ENCODE measurements around the gene TMEM178B.

The TMEM178B gene

DNA sequence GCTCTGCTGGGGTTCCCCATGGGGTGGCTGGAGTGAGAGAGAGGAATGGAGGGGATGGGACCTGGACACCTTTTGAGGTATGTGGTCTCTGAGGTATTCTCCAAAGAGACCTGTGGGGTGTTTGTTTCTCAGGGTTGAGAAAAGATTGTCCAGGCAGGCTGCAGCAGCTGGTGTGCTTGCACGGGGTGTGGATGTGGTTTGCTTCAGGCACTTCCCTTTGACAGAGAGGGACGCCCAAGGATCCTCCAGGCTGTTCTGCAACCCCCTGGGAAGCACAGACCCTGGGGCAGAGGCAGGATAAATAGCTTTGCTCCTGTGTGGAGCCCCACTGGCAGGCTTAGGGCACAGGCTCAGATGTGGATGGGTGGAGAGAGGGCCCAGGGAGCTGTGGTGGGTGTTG is 362.3 kb downstream of the TMEM178B start:
- no peak for DNase-seq (ENCODE audit: low read depth)
- no peak overlapping the region for H3K4me3 ChIP-seq (ENCODE audit: control insufficient read depth, low read depth, low read length)
- TF ChIP-seq, protein P1, sequence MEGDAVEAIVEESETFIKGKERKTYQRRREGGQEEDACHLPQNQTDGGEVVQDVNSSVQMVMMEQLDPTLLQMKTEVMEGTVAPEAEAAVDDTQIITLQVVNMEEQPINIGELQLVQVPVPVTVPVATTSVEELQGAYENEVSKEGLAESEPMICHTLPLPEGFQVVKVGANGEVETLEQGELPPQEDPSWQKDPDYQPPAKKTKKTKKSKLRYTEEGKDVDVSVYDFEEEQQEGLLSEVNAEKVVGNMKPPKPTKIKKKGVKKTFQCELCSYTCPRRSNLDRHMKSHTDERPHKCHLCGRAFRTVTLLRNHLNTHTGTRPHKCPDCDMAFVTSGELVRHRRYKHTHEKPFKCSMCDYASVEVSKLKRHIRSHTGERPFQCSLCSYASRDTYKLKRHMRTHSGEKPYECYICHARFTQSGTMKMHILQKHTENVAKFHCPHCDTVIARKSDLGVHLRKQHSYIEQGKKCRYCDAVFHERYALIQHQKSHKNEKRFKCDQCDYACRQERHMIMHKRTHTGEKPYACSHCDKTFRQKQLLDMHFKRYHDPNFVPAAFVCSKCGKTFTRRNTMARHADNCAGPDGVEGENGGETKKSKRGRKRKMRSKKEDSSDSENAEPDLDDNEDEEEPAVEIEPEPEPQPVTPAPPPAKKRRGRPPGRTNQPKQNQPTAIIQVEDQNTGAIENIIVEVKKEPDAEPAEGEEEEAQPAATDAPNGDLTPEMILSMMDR (conservative IDR thresholded peaks at IDR 0.05; ENCODE audit: control insufficient read depth, insufficient read depth, low read depth, low read length): no peak

DNA sequence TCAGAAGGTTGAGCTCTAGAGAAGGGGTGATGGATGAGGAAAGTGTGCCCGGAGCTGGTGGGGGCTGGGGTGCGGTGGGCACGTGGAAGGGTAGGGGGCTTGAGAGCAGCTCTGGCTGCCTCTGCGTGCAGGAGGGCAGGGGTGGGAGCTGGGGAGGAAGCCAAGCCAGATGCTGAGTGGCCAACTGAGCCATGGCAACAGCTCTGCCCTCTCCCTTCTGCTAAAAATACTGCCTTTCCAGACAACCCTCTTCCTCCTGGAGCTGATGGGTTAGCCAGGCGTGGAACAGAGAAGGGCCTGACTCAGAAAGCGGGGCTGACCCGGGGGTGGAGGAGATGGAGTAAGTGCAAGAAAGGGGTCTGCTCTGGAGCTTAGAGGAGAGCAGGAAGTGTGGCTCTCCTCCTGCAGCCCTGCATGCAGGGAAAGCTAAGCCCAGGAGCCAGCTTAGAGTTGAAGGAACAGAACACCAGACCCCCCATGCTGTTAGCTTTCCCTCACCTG is 362.8 kb downstream of the TMEM178B start:
- no peak for DNase-seq (ENCODE audit: low read depth)
- TF ChIP-seq, protein P1 (conservative IDR thresholded peaks at IDR 0.05; ENCODE audit: control insufficient read depth, insufficient read depth, low read depth, low read length): no peak
- no peak overlapping the region for H3K4me3 ChIP-seq (ENCODE audit: control insufficient read depth, low read depth, low read length)

DNA sequence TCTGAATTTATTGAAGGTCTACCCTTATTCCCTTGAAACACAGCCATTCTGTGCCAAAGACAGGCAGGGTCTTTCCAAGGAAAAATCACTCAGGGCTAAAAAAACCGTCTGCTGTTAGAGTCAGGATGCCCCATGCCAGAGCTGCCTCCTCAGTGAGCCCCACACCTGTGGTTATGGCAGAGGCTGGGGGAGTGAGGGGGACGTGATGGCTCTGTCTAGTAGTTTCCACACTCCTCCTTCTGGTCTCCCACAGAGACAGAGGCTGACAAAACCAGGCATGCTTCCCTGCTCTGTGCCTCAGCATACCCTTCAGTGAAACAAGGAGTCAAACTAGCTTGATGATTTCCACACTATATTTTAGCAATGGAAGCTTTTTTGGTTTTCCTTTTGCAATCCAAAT is 365.3 kb downstream of the TMEM178B start:
- DNase-seq (ENCODE audit: low read depth): no peak
- TF ChIP-seq, protein P1 (conservative IDR thresholded peaks at IDR 0.05; ENCODE audit: control insufficient read depth, insufficient read depth, low read depth, low read length): no peak
- H3K4me3 ChIP-seq (ENCODE audit: control insufficient read depth, low read depth, low read length): no peak overlapping the region

DNA sequence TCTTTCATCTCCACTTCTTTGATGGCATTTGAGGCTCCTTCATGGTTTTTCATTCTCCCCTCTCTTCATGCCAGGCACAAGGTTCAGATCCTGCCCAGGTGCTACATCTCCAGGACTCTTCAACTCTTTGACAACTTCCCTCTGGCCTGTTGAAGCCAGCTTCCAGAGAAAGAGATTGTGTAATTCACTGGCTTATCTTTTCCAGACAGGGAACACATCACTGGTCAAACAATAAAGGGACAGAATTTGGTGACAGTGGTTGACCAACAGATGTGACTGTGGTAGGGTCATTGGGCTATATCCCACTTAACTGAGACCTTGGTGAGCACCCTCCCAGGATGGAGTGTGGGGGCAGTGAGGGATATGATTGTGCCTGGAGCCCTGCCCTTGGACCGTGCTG is 365.9 kb downstream of the TMEM178B start:
- no peak overlapping the region for H3K4me3 ChIP-seq (ENCODE audit: control insufficient read depth, low read depth, low read length)
- TF ChIP-seq, protein P1 (conservative IDR thresholded peaks at IDR 0.05; ENCODE audit: control insufficient read depth, insufficient read depth, low read depth, low read length): no peak
- no peak for DNase-seq (ENCODE audit: low read depth)

DNA sequence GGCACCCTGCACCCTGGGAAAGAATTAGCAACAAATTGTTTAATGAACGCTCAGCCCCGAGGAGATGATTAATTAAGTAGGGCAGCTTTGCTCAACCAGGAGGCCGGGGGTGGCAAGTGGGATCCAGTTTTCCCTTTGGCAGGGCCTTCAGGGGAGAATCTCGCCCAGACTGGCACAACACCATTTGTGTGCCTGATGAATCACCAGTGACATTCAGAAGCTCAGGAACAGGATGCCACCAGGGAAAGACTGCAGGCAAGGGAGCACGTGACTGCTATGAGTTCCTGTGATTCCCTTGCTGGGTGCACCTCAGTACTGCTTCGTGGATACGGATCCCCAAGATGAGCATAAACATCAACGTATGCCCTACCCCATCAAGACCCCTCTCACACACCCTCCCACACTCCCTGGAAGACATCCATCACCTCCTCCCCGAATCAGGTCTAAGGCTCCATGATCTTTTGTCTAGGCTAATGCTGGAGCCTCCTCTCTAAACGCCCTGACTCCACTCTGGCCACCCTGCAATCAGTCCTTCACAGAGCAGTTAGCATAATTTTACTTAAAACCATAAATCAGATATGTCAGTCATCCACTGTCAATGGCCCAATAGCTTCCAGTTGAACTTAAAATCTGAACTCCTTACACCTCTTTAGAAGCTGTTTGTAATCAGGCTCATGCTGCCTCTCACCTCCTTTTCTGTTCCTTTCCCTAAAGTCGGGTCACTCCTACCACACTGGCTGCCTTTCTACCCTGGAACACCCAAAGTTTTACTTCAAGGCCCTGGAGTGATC is 368.2 kb downstream of the TMEM178B start:
- no peak for DNase-seq (ENCODE audit: low read depth)
- no peak overlapping the region for H3K4me3 ChIP-seq (ENCODE audit: control insufficient read depth, low read depth, low read length)
- TF ChIP-seq, protein P1 (conservative IDR thresholded peaks at IDR 0.05; ENCODE audit: control insufficient read depth, insufficient read depth, low read depth, low read length): no peak

DNA sequence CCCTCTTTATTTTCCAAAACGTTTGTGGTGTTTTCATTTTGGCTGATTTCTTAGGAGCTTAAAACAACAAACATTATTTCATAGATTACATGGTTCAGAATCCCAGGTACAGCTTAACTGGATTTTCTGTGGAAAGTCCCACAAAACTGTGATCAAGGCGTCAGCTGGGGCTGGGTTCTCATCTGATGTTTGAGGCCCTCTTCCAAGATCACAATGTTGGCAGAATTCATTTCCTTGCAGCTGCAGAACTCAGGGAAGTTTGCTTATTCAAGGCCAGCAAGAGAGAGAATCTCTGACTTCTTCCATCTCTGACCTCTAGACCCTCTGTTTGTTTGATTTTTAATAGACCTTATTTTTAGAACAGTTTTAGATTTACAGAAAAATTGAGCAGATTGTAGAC is 368.9 kb downstream of the TMEM178B start:
- DNase-seq (ENCODE audit: low read depth): no peak
- H3K4me3 ChIP-seq (ENCODE audit: control insufficient read depth, low read depth, low read length): no peak overlapping the region
- TF ChIP-seq, protein P1 (conservative IDR thresholded peaks at IDR 0.05; ENCODE audit: control insufficient read depth, insufficient read depth, low read depth, low read length): no peak
